COLO668 (cell line): ENCODE results near the gene RAB31.

ENCODE experiments used
- DNase-seq: peaks from one replicate; lab custom pipeline; 2025; ENCODE audit not compliant: unreplicated experiment; lab: John Stamatoyannopoulos, UW

Gene RAB31

GRCh38 chr18:9690418-9691188 is 17.5 kb upstream of the RAB31 start:
- no peak for DNase-seq

GRCh38 chr18:9691235-9691634 is 16.9 kb upstream of the RAB31 start:
- no peak for DNase-seq

GRCh38 chr18:9694174-9694573 is 13.9 kb upstream of the RAB31 start:
- DNase-seq: no peak

GRCh38 chr18:9694952-9695495 is 13.1 kb upstream of the RAB31 start:
- no peak for DNase-seq

- no peak for DNase-seq
Measured at GRCh38 chr18:9695605-9696004, 12.5 kb upstream of the RAB31 start.

GRCh38 chr18:9696112-9696511 is 12.0 kb upstream of the RAB31 start:
- DNase-seq: no peak

- no peak for DNase-seq
Measured at GRCh38 chr18:9696701-9697100, 11.4 kb upstream of the RAB31 start.

GRCh38 chr18:9697121-9697520 is 11.0 kb upstream of the RAB31 start:
- no peak for DNase-seq

- DNase-seq: no peak
Measured at GRCh38 chr18:9698497-9698896, 9.6 kb upstream of the RAB31 start.

- DNase-seq: no peak
Measured at GRCh38 chr18:9700261-9700796, 7.8 kb upstream of the RAB31 start.

- no peak for DNase-seq
Measured at GRCh38 chr18:9701609-9702349, 6.3 kb upstream of the RAB31 start.

- no peak for DNase-seq
Measured at GRCh38 chr18:9704233-9705118, 3.6 kb upstream of the RAB31 start.

- no peak for DNase-seq
Measured at GRCh38 chr18:9705183-9705829, 2.8 kb upstream of the RAB31 start.

GRCh38 chr18:9706081-9706935 is 1.8 kb upstream of the RAB31 start:
- no peak for DNase-seq

- DNase-seq: no peak
Measured at GRCh38 chr18:9707381-9708056, 582 bp upstream of the RAB31 start.

GRCh38 chr18:9708434-9709303 is 568 bp downstream of the RAB31 start:
- no peak for DNase-seq

GRCh38 chr18:9709304-9709877 is 1.3 kb downstream of the RAB31 start:
- DNase-seq: no peak

- no peak for DNase-seq
Measured at GRCh38 chr18:9710037-9710436, 1.9 kb downstream of the RAB31 start.
